ENCODE measurements around the gene ENPP6.

GRCh38 chr4:184190711-184191110 is 27.0 kb downstream of the ENPP6 start:
- TF ChIP-seq, protein P1, sequence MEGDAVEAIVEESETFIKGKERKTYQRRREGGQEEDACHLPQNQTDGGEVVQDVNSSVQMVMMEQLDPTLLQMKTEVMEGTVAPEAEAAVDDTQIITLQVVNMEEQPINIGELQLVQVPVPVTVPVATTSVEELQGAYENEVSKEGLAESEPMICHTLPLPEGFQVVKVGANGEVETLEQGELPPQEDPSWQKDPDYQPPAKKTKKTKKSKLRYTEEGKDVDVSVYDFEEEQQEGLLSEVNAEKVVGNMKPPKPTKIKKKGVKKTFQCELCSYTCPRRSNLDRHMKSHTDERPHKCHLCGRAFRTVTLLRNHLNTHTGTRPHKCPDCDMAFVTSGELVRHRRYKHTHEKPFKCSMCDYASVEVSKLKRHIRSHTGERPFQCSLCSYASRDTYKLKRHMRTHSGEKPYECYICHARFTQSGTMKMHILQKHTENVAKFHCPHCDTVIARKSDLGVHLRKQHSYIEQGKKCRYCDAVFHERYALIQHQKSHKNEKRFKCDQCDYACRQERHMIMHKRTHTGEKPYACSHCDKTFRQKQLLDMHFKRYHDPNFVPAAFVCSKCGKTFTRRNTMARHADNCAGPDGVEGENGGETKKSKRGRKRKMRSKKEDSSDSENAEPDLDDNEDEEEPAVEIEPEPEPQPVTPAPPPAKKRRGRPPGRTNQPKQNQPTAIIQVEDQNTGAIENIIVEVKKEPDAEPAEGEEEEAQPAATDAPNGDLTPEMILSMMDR (IDR thresholded peaks at IDR 0.05): no peak
- TF ChIP-seq POLR2A (IDR thresholded peaks at IDR 0.05): no peak
- no peak for TF ChIP-seq POLR2AphosphoS5 (IDR thresholded peaks at IDR 0.05)
- TF ChIP-seq EP300 (IDR thresholded peaks at IDR 0.05): no peak
